Left ventricle myocardium inferior (tissue), 1 donor: Measurements from ENCODE around the gene TMEM117. TPM values are rescaled to one million over a fixed set of nuclear protein-coding genes. Genes with fewer than 3 reads are reported as not detected.

Experiments
- DNase-seq: peaks from one replicate; pipeline ENCODE4 v3.0.0-alpha.2; 2020
- H3K27ac ChIP-seq: fragments of 200-600 bp; replicated peaks from 2 replicates; pipeline ENCODE4 v1.8.0; 2021
- H3K27me3 ChIP-seq: fragments of 200-600 bp; 2 replicates; pipeline ENCODE4 v1.8.0; 2021; ENCODE audit warnings: low read depth
- H3K36me3 ChIP-seq: fragments of 200-600 bp; 2 replicates; pipeline ENCODE4 v1.8.0; 2021
- H3K4me1 ChIP-seq: fragments of 200-600 bp; 2 replicates; pipeline ENCODE4 v1.8.0; 2021
- H3K4me3 ChIP-seq: fragments of 200-600 bp; 2 replicates; pipeline ENCODE4 v1.8.0; 2021; ENCODE audit warnings: mild to moderate bottlenecking, moderate library complexity
- H3K9me3 ChIP-seq: fragments of 200-600 bp; replicated peaks from 2 replicates; pipeline ENCODE4 v1.8.0; 2021
- CTCF ChIP-seq: fragments of 200-600 bp; IDR thresholded peaks from 2 replicates; pipeline ENCODE4 v1.8.0; 2021; ENCODE audit warnings: antibody characterized with exemption, mild to moderate bottlenecking, borderline replicate concordance
- intact Hi-C: fragments of 100-400 bp; cut with micrococcal nuclease; formaldehyde crosslinking; loops from one replicate; pipeline ENCODE4 v1.11.0; 2022
- total RNA-seq: library from RNA; stranded (reverse); fragmentation: NEBNext Ultra II Directional; extraction: Animal tissue kit (Norgen Biotek cat#: 25700); gene quantifications from one replicate; pipeline ENCODE4 v1.2.1, GENCODE V29; 2021
- donor health status: DM: no; HTN: yes; CAD: no; lungs with severe emphysema.

Gene TMEM117
- total RNA-seq, 1 donor from 2014 or later: 6.7 TPM

DNA sequence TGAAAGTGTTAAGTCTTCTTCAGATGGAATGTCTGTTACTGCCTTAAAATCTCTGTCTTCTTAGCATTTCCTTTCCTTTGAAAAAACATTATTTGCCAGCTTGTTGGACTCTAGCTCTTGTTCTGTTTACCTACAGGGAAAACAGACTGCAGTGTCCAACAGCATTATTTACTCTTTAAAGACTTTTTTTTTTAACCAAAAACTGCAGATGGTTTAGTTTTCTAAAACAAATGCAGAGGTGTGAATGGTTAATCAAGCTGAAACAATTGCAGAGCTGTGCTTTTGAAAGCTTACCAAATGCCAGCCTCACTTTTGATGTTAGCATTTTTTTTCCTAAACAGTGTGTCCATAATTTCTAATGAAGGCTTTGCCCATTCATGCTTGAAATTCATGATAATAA is 323.3 kb downstream of the TMEM117 start:
- intact Hi-C loops: no loop called here
- peaks cover 31% of the 10 kb centered on the region for H3K4me1 ChIP-seq
- H3K4me3 ChIP-seq: no peak overlapping the region
- no peaks in the 10 kb centered on the region for H3K9me3 ChIP-seq
- no peak for DNase-seq
- H3K27me3 ChIP-seq: no peaks in the 10 kb centered on the region
- H3K36me3 ChIP-seq: no peaks in the 10 kb centered on the region
- no peak overlapping the region for H3K27ac ChIP-seq
- no peak for TF ChIP-seq CTCF

GRCh38 chr12:44159862-44160261 is 324.0 kb downstream of the TMEM117 start:
- no peak for DNase-seq
- Histone ChIP-seq H3K4me1 (peaks cover 25% of the 10 kb centered on the region), H3K27me3 (no peaks in the 10 kb centered on the region), H3K27ac (no peak overlapping the region), H3K4me3 (no peak overlapping the region), H3K36me3 (no peaks in the 10 kb centered on the region), H3K9me3 (no peaks in the 10 kb centered on the region)
- no peak for TF ChIP-seq CTCF
- intact Hi-C loops: no loop called here

- H3K27me3 ChIP-seq: no peaks in the 10 kb centered on the region
- no peak overlapping the region for H3K4me3 ChIP-seq
- intact Hi-C loops: no loop called here
- no peak for DNase-seq
- H3K9me3 ChIP-seq: no peaks in the 10 kb centered on the region
- no peaks in the 10 kb centered on the region for H3K36me3 ChIP-seq
- TF ChIP-seq CTCF: no peak
- H3K27ac ChIP-seq: no peak overlapping the region
- H3K4me1 ChIP-seq: peaks cover 5% of the 10 kb centered on the region
These were observed 327.1 kb downstream of the TMEM117 start for GRCh38 chr12:44162961-44163360.

DNA sequence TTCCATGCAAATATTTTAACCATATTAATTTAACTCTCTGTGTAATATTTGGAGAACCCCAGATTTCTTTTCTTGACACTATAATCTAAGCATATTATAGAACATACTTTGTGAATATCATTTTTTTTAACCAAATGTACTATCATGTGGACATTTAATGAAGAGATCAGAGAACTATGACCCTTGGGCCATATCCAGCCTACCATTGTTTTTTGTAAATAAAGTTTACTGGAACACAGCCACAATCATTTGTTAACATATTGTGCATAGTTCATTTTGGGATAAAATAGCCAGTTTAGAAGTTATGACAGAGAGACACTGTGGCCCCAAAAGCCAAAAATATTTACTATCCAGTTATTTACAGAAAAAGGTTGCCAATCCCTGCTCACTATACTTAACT is 338.2 kb downstream of the TMEM117 start:
- Histone ChIP-seq H3K27ac (no peak overlapping the region), H3K4me3 (no peak overlapping the region), H3K9me3 (no peaks in the 10 kb centered on the region), H3K36me3 (no peaks in the 10 kb centered on the region), H3K4me1 (no peaks in the 10 kb centered on the region), H3K27me3 (no peaks in the 10 kb centered on the region)
- intact Hi-C loops: no loop called here
- TF ChIP-seq CTCF: no peak
- no peak for DNase-seq

DNA sequence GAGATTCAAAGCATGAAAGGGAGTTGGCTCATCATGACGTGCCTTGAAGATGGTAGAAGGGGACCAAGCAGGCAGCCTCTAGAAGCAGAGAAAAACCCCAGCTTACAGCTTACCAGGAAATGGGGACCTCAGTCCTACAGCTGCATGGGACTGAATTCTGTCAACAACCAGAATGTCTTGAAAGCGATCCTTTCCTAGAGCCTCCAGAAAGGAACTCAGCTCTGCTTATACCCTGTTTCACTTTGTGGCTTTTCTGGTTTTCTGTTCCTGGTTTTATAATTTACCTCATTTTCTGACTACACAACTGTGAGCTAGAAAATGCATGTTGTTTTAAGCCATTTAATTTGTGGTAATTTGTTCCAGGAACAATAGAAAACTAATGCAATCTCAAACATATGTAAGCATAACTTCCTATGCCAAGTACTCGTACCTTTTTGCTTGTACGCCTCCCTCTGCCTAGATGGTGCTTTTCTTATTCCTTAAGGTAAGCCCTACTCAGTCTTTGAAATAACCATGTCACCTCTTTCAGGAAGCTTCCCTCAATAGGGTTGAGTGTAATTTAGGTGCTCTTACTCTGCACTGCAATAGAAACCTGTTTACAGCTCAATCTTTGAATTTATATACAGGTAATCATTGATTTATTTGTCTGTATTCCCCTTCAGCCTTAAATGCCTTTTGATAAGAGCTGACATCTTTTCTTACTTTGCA is 348.8 kb downstream of the TMEM117 start:
- DNase-seq: no peak

More for the DNA sequence above, 348.8 kb downstream of the TMEM117 start:
- Histone ChIP-seq H3K4me1 (no peaks in the 10 kb centered on the region), H3K27ac (no peak overlapping the region), H3K4me3 (no peak overlapping the region), H3K9me3 (no peaks in the 10 kb centered on the region), H3K36me3 (no peaks in the 10 kb centered on the region), H3K27me3 (no peaks in the 10 kb centered on the region)
- intact Hi-C loops: no loop called here
- TF ChIP-seq CTCF: no peak
